Adrenal gland (tissue), 5 donors: ENCODE measurements around the gene FGGY.

Source experiments
- CTCF ChIP-seq, 6 experiments: fragments of 450-650 bp in 4 of 6; fragments of 200-600 bp in 2 of 6; sonication (generic) in 1 of 6; IDR thresholded peaks; 1 replicate in 5 of 6; 2 replicates in 1 of 6; pipeline versions ENCODE4 v1.5.1 to v1.8.0; 2016 to 2021; ENCODE audit warnings: antibody characterized with exemption in 6 of 6, mild to moderate bottlenecking in 2 of 6, moderate library complexity in 1 of 6
- POLR2A ChIP-seq, 2 donors: fragments of 450-650 bp; IDR thresholded peaks; one replicate each; pipeline ENCODE4 v1.6.1; 2017; ENCODE audit warnings: antibody characterized with exemption in 2 of 2, mild to moderate bottlenecking in 2 of 2, moderate library complexity in 1 of 2
- donor health status: DM: no; HTN: no; CAD: no.

- TF ChIP-seq CTCF (IDR thresholded peaks at IDR 0.05): no peak
- TF ChIP-seq POLR2A (IDR thresholded peaks at IDR 0.05): no peak
Measured at GRCh38 chr1:59556802-59557548, 260.1 kb downstream of the FGGY start.
